Lower lobe of right lung (tissue), 2 donors: ENCODE measurements around the gene JMJD1C. TPM values are rescaled to one million over a fixed set of nuclear protein-coding genes. Genes with fewer than 3 reads are reported as not detected.

Experiments
- ATAC-seq, 2 donors: fragments of 200-7000 bp; cut with Tn5 transposase; one replicate each; pipeline ENCODE4 v1.9.1; 2020 to 2022; ENCODE audit warnings: mild to moderate bottlenecking in 2 of 2, moderate library complexity in 2 of 2
- DNase-seq: peaks from one replicate; pipeline ENCODE4 v3.0.0-alpha.2; 2020
- H3K27ac ChIP-seq: fragments of 200-600 bp; one replicate; pipeline ENCODE4 v1.8.0; 2022
- H3K27me3 ChIP-seq: fragments of 200-600 bp; one replicate; pipeline ENCODE4 v1.8.0; 2022; ENCODE audit warnings: low read depth
- H3K36me3 ChIP-seq: fragments of 200-600 bp; one replicate; pipeline ENCODE4 v1.8.0; 2022; ENCODE audit warnings: mild to moderate bottlenecking
- H3K4me1 ChIP-seq: fragments of 200-600 bp; one replicate; pipeline ENCODE4 v1.8.0; 2022
- H3K4me3 ChIP-seq: fragments of 200-600 bp; one replicate; pipeline ENCODE4 v1.8.0; 2022; ENCODE audit warnings: mild to moderate bottlenecking
- H3K9me3 ChIP-seq: fragments of 200-600 bp; one replicate; pipeline ENCODE4 v1.8.0; 2022
- intact Hi-C: fragments of 100-400 bp; cut with DNase I; formaldehyde crosslinking; loops from one replicate; pipeline ENCODE4 v1.11.0; 2022
- total RNA-seq: library from RNA; stranded (reverse); fragmentation: NEBNext Ultra II Directional; extraction: Animal tissue kit (Norgen Biotek cat#: 25700); gene quantifications from one replicate; pipeline ENCODE4 v1.2.1, GENCODE V29; 2021
- TF ChIP-seq, protein P1 (sequence below): fragments of 200-600 bp; IDR thresholded peaks from one replicate; pipeline ENCODE4 v1.8.0; 2022; ENCODE audit warnings: antibody characterized with exemption, mild to moderate bottlenecking
- donor health status: DM: no; HTN: yes; CAD: no; lungs with severe emphysema.

Gene JMJD1C
- total RNA-seq, 1 donor from 2014 or later, result 100.0 TPM

- ATAC-seq (no peak), DNase-seq (no peak)
- Histone ChIP-seq H3K9me3 (no peaks in the 10 kb centered on the region), H3K27ac (no peak overlapping the region), H3K4me3 (no peak overlapping the region), H3K4me1 (peaks cover 34% of the 10 kb centered on the region), H3K36me3 (no peaks in the 10 kb centered on the region), H3K27me3 (no peaks in the 10 kb centered on the region)
- TF ChIP-seq, protein P1, sequence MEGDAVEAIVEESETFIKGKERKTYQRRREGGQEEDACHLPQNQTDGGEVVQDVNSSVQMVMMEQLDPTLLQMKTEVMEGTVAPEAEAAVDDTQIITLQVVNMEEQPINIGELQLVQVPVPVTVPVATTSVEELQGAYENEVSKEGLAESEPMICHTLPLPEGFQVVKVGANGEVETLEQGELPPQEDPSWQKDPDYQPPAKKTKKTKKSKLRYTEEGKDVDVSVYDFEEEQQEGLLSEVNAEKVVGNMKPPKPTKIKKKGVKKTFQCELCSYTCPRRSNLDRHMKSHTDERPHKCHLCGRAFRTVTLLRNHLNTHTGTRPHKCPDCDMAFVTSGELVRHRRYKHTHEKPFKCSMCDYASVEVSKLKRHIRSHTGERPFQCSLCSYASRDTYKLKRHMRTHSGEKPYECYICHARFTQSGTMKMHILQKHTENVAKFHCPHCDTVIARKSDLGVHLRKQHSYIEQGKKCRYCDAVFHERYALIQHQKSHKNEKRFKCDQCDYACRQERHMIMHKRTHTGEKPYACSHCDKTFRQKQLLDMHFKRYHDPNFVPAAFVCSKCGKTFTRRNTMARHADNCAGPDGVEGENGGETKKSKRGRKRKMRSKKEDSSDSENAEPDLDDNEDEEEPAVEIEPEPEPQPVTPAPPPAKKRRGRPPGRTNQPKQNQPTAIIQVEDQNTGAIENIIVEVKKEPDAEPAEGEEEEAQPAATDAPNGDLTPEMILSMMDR, result no peak
- intact Hi-C loops, result no loop called here
Observed at GRCh38 chr10:63427013-63427412, 38.8 kb downstream of the JMJD1C start.

- no peak for ATAC-seq
Observed at GRCh38 chr10:63425512-63425911, 40.3 kb downstream of the JMJD1C start.

DNA sequence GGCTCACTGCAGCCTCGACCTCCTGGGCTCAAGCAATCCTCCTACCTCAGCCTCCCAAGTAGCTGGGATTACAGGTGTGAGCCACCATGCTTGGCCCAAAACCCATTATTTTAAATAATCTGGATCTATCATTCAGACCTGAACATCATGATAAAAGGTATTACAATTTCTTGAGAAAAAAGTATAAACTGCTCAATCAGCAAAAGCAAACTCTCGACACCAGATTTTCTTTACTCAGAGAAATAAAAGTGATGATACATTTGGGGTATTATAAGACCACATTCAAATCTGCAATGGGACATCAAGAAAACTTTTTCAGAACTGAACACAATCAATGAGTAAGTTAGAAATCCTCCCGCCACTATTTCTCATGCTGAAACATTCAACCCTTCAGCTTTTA lies 41.2 kb downstream of the JMJD1C start:
- DNase-seq (no peak), ATAC-seq (no peak)
- no peak overlapping the region for H3K4me3 ChIP-seq
- intact Hi-C loops, result no loop called here
- TF ChIP-seq, protein P1, result no peak
- no peaks in the 10 kb centered on the region for H3K9me3 ChIP-seq
- no peaks in the 10 kb centered on the region for H3K27me3 ChIP-seq
- no peaks in the 10 kb centered on the region for H3K36me3 ChIP-seq
- H3K4me1 ChIP-seq, result peaks cover 29% of the 10 kb centered on the region
- H3K27ac ChIP-seq, result no peak overlapping the region

More at GRCh38 chr10:63425512-63425911, 40.3 kb downstream of the JMJD1C start:
- H3K27ac ChIP-seq, result no peak overlapping the region
- no peaks in the 10 kb centered on the region for H3K9me3 ChIP-seq
- no peaks in the 10 kb centered on the region for H3K27me3 ChIP-seq
- no peak for DNase-seq
- H3K4me1 ChIP-seq, result peaks cover 38% of the 10 kb centered on the region
- H3K4me3 ChIP-seq, result no peak overlapping the region
- H3K36me3 ChIP-seq, result no peaks in the 10 kb centered on the region
- TF ChIP-seq, protein P1, result no peak
- intact Hi-C loops, result no loop called here

- TF ChIP-seq, protein P1, result no peak
- Histone ChIP-seq H3K9me3 (no peaks in the 10 kb centered on the region), H3K36me3 (no peaks in the 10 kb centered on the region), H3K27me3 (no peaks in the 10 kb centered on the region), H3K4me3 (no peak overlapping the region), H3K4me1 (peaks cover 19% of the 10 kb centered on the region), H3K27ac (no peak overlapping the region)
- no peak for DNase-seq
- no peak for ATAC-seq
- intact Hi-C loops, result no loop called here
Observed at GRCh38 chr10:63423494-63423893, 42.3 kb downstream of the JMJD1C start.

GRCh38 chr10:63421591-63421990 lies 44.2 kb downstream of the JMJD1C start:
- TF ChIP-seq, protein P1, result no peak
- DNase-seq (no peak), ATAC-seq (peak; percentile 75 to 87)
- Histone ChIP-seq H3K9me3 (no peaks in the 10 kb centered on the region), H3K36me3 (no peaks in the 10 kb centered on the region), H3K27ac (no peak overlapping the region), H3K4me3 (no peak overlapping the region), H3K27me3 (no peaks in the 10 kb centered on the region), H3K4me1 (peaks cover 30% of the 10 kb centered on the region)
- intact Hi-C loops, result no loop called here

- no peak for ATAC-seq
- no peak overlapping the region for H3K4me3 ChIP-seq
- no peaks in the 10 kb centered on the region for H3K27me3 ChIP-seq
- no peak overlapping the region for H3K27ac ChIP-seq
- peaks cover 40% of the 10 kb centered on the region for H3K4me1 ChIP-seq
- no peaks in the 10 kb centered on the region for H3K36me3 ChIP-seq
- TF ChIP-seq, protein P1, result no peak
- H3K9me3 ChIP-seq, result no peaks in the 10 kb centered on the region
- intact Hi-C loops, result no loop called here
- DNase-seq, result no peak
Observed at GRCh38 chr10:63416376-63416775, 49.4 kb downstream of the JMJD1C start.
